Endodermal cell (in vitro differentiated cells): ENCODE results near the gene KMT2C. TPM values are rescaled to one million over a fixed set of nuclear protein-coding genes. Genes with fewer than 3 reads are reported as not detected.
"Not testable (repeated sequence)": the region's sequence is repeated elsewhere in the genome, so short reads cannot be mapped to it uniquely, and the experiment has no call there.

Experiments used
- DNase-seq: peaks from one replicate; pipeline ENCODE4 v3.0.0-alpha.2; 2017
- H3K27ac ChIP-seq: 2 replicates; pipeline ENCODE4 v1.5.1; 2013; ENCODE audit warnings: mild to moderate bottlenecking, low read depth, low read length, moderate library complexity
- H3K27me3 ChIP-seq: 2 replicates; pipeline ENCODE4 v1.6.1; 2013; ENCODE audit warnings: mild to moderate bottlenecking, low read length, moderate library complexity; ENCODE audit not compliant: insufficient read depth, control insufficient read depth, poor library complexity, severe bottlenecking
- H3K36me3 ChIP-seq: 2 replicates; pipeline ENCODE4 v1.7.0; 2013; ENCODE audit warnings: mild to moderate bottlenecking, low read length, moderate library complexity; ENCODE audit not compliant: control insufficient read depth, insufficient read depth
- H3K4me1 ChIP-seq: one replicate; pipeline ENCODE4 v1.7.0; 2013; ENCODE audit warnings: low read length; ENCODE audit not compliant: control insufficient read depth, insufficient read depth
- H3K4me3 ChIP-seq: 2 replicates; pipeline ENCODE4 v1.5.1; 2013; ENCODE audit warnings: mild to moderate bottlenecking, low read length, moderate library complexity
- H3K9ac ChIP-seq: 2 replicates; pipeline ENCODE4 v1.6.1; 2013; ENCODE audit warnings: mild to moderate bottlenecking, low read length, moderate library complexity; ENCODE audit not compliant: poor library complexity, severe bottlenecking; ENCODE audit errors: extremely low read depth
- H3K9me3 ChIP-seq: 2 replicates; pipeline ENCODE4 v1.6.1; 2013; ENCODE audit warnings: mild to moderate bottlenecking, low read length, moderate library complexity; ENCODE audit not compliant: control insufficient read depth
- H3K27ac Mint-ChIP-seq: 2 replicates; pipeline ENCODE4 v1.8.0; 2020; ENCODE audit warnings: mixed read lengths
- H3K27me3 Mint-ChIP-seq: 2 replicates; pipeline ENCODE4 v1.8.0; 2021; ENCODE audit warnings: mild to moderate bottlenecking, mixed read lengths; ENCODE audit not compliant: insufficient read depth
- H3K36me3 Mint-ChIP-seq: 2 replicates; pipeline ENCODE4 v1.8.0; 2020; ENCODE audit warnings: low read depth, mixed read lengths
- H3K4me1 Mint-ChIP-seq: 2 replicates; pipeline ENCODE4 v1.8.0; 2020; ENCODE audit warnings: mixed read lengths
- H3K4me3 Mint-ChIP-seq: 2 replicates; pipeline ENCODE4 v1.8.0; 2020; ENCODE audit warnings: mild to moderate bottlenecking, moderate library complexity, mixed read lengths
- H3K9me3 Mint-ChIP-seq: 2 replicates; pipeline ENCODE4 v1.8.0; 2020; ENCODE audit warnings: mild to moderate bottlenecking, mixed read lengths
- CTCF ChIP-seq: fragments of 200-600 bp; sonication (generic); conservative IDR thresholded peaks from 2 replicates; pipeline ENCODE4 v1.5.0; 2021; ENCODE audit warnings: antibody characterized with exemption, mild to moderate bottlenecking
- WGBS, 2 experiments: methylation state at CpG; one replicate each; pipeline versions ENCODE4 v1.1.5 to v1.1.7; 2013; ENCODE audit warnings: missing lambda C conversion rate in 2 of 2, mixed read lengths in 1 of 2; ENCODE audit not compliant: insufficient coverage in 1 of 2, insufficient read length in 1 of 2; 5-methylcytosine and 5-hydroxymethylcytosine counted together
- total RNA-seq, 2 donors: library from RNA; stranded (reverse); fragmentation: NEBNext Ultra II Directional in 1 of 2; extraction: Animal tissue kit (Norgen Biotek cat#: 25700) in 1 of 2; gene quantifications; 2 replicates in 1 of 2; 3 replicates in 1 of 2; pipeline ENCODE4 v1.2.1, GENCODE V29; 2021

KMT2C gene
- total RNA-seq, 2 donors from 2014 or later, result 54.3 to 60.6 TPM

- Histone ChIP-seq H3K4me3 (no peak overlapping the region), H3K27me3 (no peaks in the 10 kb centered on the region), H3K9me3 (peaks cover 22% of the 10 kb centered on the region), H3K36me3 (no peaks in the 10 kb centered on the region), H3K4me1 (no peaks in the 10 kb centered on the region), H3K9ac (no peak overlapping the region), H3K27ac (no peak overlapping the region)
- TF ChIP-seq CTCF, result no peak
- no peak for DNase-seq
- 93 to 95% methylated on average over 7 to 9 of the region's 9 CpGs for WGBS, 2 experiments
- Mint-ChIP-seq H3K27ac (no peak overlapping the region), H3K27me3 (no peaks in the 10 kb centered on the region), H3K4me1 (no peaks in the 10 kb centered on the region), H3K4me3 (no peak overlapping the region), H3K36me3 (peaks cover 3% of the 10 kb centered on the region), H3K9me3 (peaks cover 16% of the 10 kb centered on the region)
Measured at GRCh38 chr7:152383341-152384234, 52.2 kb downstream of the KMT2C start.

- Mint-ChIP-seq H3K27ac (no peak overlapping the region), H3K27me3 (no peaks in the 10 kb centered on the region), H3K36me3 (peaks cover 10% of the 10 kb centered on the region), H3K4me1 (no peaks in the 10 kb centered on the region), H3K4me3 (no peak overlapping the region), H3K9me3 (peaks cover 19% of the 10 kb centered on the region)
- Histone ChIP-seq H3K9ac (no peak overlapping the region), H3K27ac (no peak overlapping the region), H3K36me3 (no peaks in the 10 kb centered on the region), H3K27me3 (no peaks in the 10 kb centered on the region), H3K4me3 (peak overlapping the region; percentile 2), H3K4me1 (no peaks in the 10 kb centered on the region), H3K9me3 (peaks cover 30% of the 10 kb centered on the region)
- TF ChIP-seq CTCF, result no peak
- 70 to 71% methylated on average over 1 of the region's 1 CpG for WGBS, 2 experiments
- no peak for DNase-seq
Measured at GRCh38 chr7:152382244-152382643, 53.6 kb downstream of the KMT2C start.

GRCh38 chr7:152380931-152381578, 54.7 kb downstream of the KMT2C start:
- not testable (repeated sequence) for H3K27me3 Mint-ChIP-seq, DNase-seq, H3K27ac Mint-ChIP-seq, H3K27ac ChIP-seq, H3K4me1 ChIP-seq, H3K27me3 ChIP-seq, H3K9ac ChIP-seq, H3K36me3 ChIP-seq, H3K4me3 ChIP-seq, H3K4me3 Mint-ChIP-seq, H3K4me1 Mint-ChIP-seq
- 83 to 100% methylated on average over 1 to 5 of the region's 5 CpGs for WGBS, 2 experiments
- H3K9me3 ChIP-seq, result peaks cover 42% of the 10 kb centered on the region
- H3K9me3 Mint-ChIP-seq, result peaks cover 22% of the 10 kb centered on the region
- peaks cover 11% of the 10 kb centered on the region for H3K36me3 Mint-ChIP-seq

GRCh38 chr7:152378497-152378896, 57.3 kb downstream of the KMT2C start:
- not testable (repeated sequence) for H3K36me3 ChIP-seq, H3K9ac ChIP-seq, H3K4me1 ChIP-seq, H3K27ac Mint-ChIP-seq, H3K27me3 ChIP-seq, H3K4me3 Mint-ChIP-seq, H3K27me3 Mint-ChIP-seq, H3K4me3 ChIP-seq, H3K27ac ChIP-seq, H3K4me1 Mint-ChIP-seq, DNase-seq
- peaks cover 37% of the 10 kb centered on the region for H3K9me3 ChIP-seq
- Mint-ChIP-seq H3K9me3 (peaks cover 21% of the 10 kb centered on the region), H3K36me3 (peaks cover 11% of the 10 kb centered on the region)

GRCh38 chr7:152376716-152377484, 58.9 kb downstream of the KMT2C start:
- not testable (repeated sequence) for H3K9ac ChIP-seq, H3K27ac ChIP-seq, H3K4me3 ChIP-seq, H3K27me3 Mint-ChIP-seq, H3K4me3 Mint-ChIP-seq, DNase-seq, H3K27ac Mint-ChIP-seq, H3K4me1 ChIP-seq, H3K4me1 Mint-ChIP-seq, H3K27me3 ChIP-seq, H3K36me3 ChIP-seq
- H3K36me3 Mint-ChIP-seq, result peaks cover 11% of the 10 kb centered on the region
- H3K9me3 Mint-ChIP-seq, result peaks cover 21% of the 10 kb centered on the region
- 85 to 93% methylated on average over 6 to 7 of the region's 8 CpGs for WGBS, 2 experiments
- peaks cover 29% of the 10 kb centered on the region for H3K9me3 ChIP-seq
